DOHH2 (cell line): ENCODE measurements around the gene KRT33B.

Experiments used
- H3F3A ChIP-seq: fragments of 200-600 bp; sonication (generic), shearing (Covaris generic); 2 replicates; pipeline ENCODE4 v1.6.0; 2016; ENCODE audit warnings: antibody characterized with exemption, mild to moderate bottlenecking; ENCODE audit not compliant: control insufficient read depth, insufficient read depth
- H3K27ac ChIP-seq: fragments of 200-600 bp; sonication (generic); 2 replicates; pipeline ENCODE4 v1.5.1; 2014; ENCODE audit warnings: low read depth, mild to moderate bottlenecking, low read length, moderate library complexity
- H3K27me3 ChIP-seq: fragments of 200-600 bp; sonication (generic); 2 replicates; pipeline ENCODE4 v1.6.1; 2014; ENCODE audit warnings: mild to moderate bottlenecking, low read length, mixed read lengths; ENCODE audit not compliant: control insufficient read depth
- H3K36me3 ChIP-seq: fragments of 200-600 bp; sonication (generic); 2 replicates; pipeline ENCODE4 v1.6.1; 2014; ENCODE audit warnings: mild to moderate bottlenecking, low read length, moderate library complexity, mixed read lengths; ENCODE audit not compliant: control insufficient read depth
- H3K4me1 ChIP-seq: fragments of 200-600 bp; sonication (generic); 2 replicates; pipeline ENCODE4 v1.6.1; 2014; ENCODE audit warnings: mild to moderate bottlenecking, low read length, mixed read lengths; ENCODE audit not compliant: control insufficient read depth
- H3K4me2 ChIP-seq: fragments of 200-600 bp; sonication (generic); 2 replicates; pipeline ENCODE4 v1.6.0; 2014; ENCODE audit warnings: mild to moderate bottlenecking, low read length, moderate library complexity
- H3K4me3 ChIP-seq: fragments of 200-600 bp; sonication (generic); 2 replicates; pipeline ENCODE4 v1.5.1; 2014; ENCODE audit warnings: mild to moderate bottlenecking, low read length, mixed read lengths
- H3K79me2 ChIP-seq: fragments of 200-600 bp; sonication (generic); 2 replicates; pipeline ENCODE4 v1.6.1; 2014; ENCODE audit warnings: mild to moderate bottlenecking, low read length, mixed read lengths; ENCODE audit not compliant: control insufficient read depth
- H3K9me2 ChIP-seq: fragments of 200-600 bp; sonication (generic); replicated peaks from 2 replicates; pipeline ENCODE4 v1.6.1; 2014; ENCODE audit warnings: mild to moderate bottlenecking, low read length, mixed read lengths; ENCODE audit not compliant: control insufficient read depth
- H3K9me3 ChIP-seq: fragments of 200-600 bp; sonication (generic); 2 replicates; pipeline ENCODE4 v1.6.1; 2014; ENCODE audit warnings: antibody characterized with exemption, low read length, mixed read lengths; ENCODE audit not compliant: control insufficient read depth, insufficient read depth
- H4K20me1 ChIP-seq: fragments of 200-600 bp; sonication (generic); 2 replicates; pipeline ENCODE4 v1.6.0; 2014; ENCODE audit warnings: low read depth, mild to moderate bottlenecking, antibody characterized with exemption, low read length, moderate library complexity; ENCODE audit not compliant: control insufficient read depth, insufficient read depth
- CTCF ChIP-seq: fragments of 200-600 bp; sonication (generic); IDR thresholded peaks from one replicate; pipeline ENCODE4 v1.5.1; 2014; ENCODE audit warnings: antibody characterized with exemption, mild to moderate bottlenecking, low read depth, low read length; ENCODE audit not compliant: poor library complexity, severe bottlenecking
- EZH2phosphoT487 ChIP-seq: fragments of 200-600 bp; sonication (generic); IDR thresholded peaks from 2 replicates; pipeline ENCODE4 v1.6.1; 2017; ENCODE audit warnings: borderline replicate concordance, mild to moderate bottlenecking, antibody characterized with exemption, low read length, moderate library complexity, mixed read lengths

The KRT33B gene

GRCh38 chr17:41393826-41394225 lies 24.2 kb upstream of the KRT33B start:
- TF ChIP-seq CTCF (no peak), EZH2phosphoT487 (no peak)
- Histone ChIP-seq H3K27me3 (peaks cover 9% of the 10 kb centered on the region; the same call in 1 of the 2 replicates), H3K9me2 (no peaks in the 10 kb centered on the region), H3F3A (no peaks in the 10 kb centered on the region), H3K4me2 (no peak overlapping the region), H3K27ac (no peak overlapping the region), H3K9me3 (no peaks in the 10 kb centered on the region), H3K4me3 (no peak overlapping the region), H3K4me1 (no peaks in the 10 kb centered on the region), H3K36me3 (no peaks in the 10 kb centered on the region), H4K20me1 (no peaks in the 10 kb centered on the region), H3K79me2 (no peaks in the 10 kb centered on the region)

GRCh38 chr17:41393294-41393693 lies 23.7 kb upstream of the KRT33B start:
- peaks cover 9% of the 10 kb centered on the region; the same call in 1 of the 2 replicates for H3K27me3 ChIP-seq

GRCh38 chr17:41392278-41392677 lies 22.7 kb upstream of the KRT33B start:
- TF ChIP-seq EZH2phosphoT487 (no peak), CTCF (no peak)
- H3K27me3 ChIP-seq = peaks cover 9% of the 10 kb centered on the region; the same call in 1 of the 2 replicates
- H3K36me3 ChIP-seq = no peaks in the 10 kb centered on the region
- H3K9me3 ChIP-seq = no peaks in the 10 kb centered on the region
- H3K79me2 ChIP-seq = no peaks in the 10 kb centered on the region
- H3K4me1 ChIP-seq = no peaks in the 10 kb centered on the region
- no peaks in the 10 kb centered on the region for H4K20me1 ChIP-seq
- H3F3A ChIP-seq = no peaks in the 10 kb centered on the region
- no peaks in the 10 kb centered on the region for H3K9me2 ChIP-seq
- no peak overlapping the region for H3K27ac ChIP-seq
- H3K4me2 ChIP-seq = no peak overlapping the region
- no peak overlapping the region for H3K4me3 ChIP-seq

More at GRCh38 chr17:41393294-41393693, 23.7 kb upstream of the KRT33B start:
- Histone ChIP-seq H3K4me1 (no peaks in the 10 kb centered on the region), H4K20me1 (no peaks in the 10 kb centered on the region), H3K36me3 (no peaks in the 10 kb centered on the region), H3K4me3 (no peak overlapping the region), H3K27ac (no peak overlapping the region), H3K4me2 (no peak overlapping the region), H3K79me2 (no peaks in the 10 kb centered on the region), H3K9me2 (no peaks in the 10 kb centered on the region), H3K9me3 (no peaks in the 10 kb centered on the region), H3F3A (no peaks in the 10 kb centered on the region)
- TF ChIP-seq EZH2phosphoT487 (no peak), CTCF (no peak)
